HUES48 (cell line): ENCODE results near the gene CPED1.

Source experiments
- H3K27ac ChIP-seq: one replicate; pipeline ENCODE4 v1.7.0; 2013; ENCODE audit warnings: low read depth, low read length, inconsistent platforms
- H3K27me3 ChIP-seq: 2 replicates; pipeline ENCODE4 v1.6.1; 2013; ENCODE audit warnings: mild to moderate bottlenecking, low read length; ENCODE audit not compliant: control insufficient read depth, insufficient read depth
- H3K36me3 ChIP-seq: 2 replicates; pipeline ENCODE4 v1.6.1; 2013; ENCODE audit warnings: low read length; ENCODE audit not compliant: control insufficient read depth, insufficient read depth
- H3K4me1 ChIP-seq: 2 replicates; pipeline ENCODE4 v1.6.1; 2013; ENCODE audit warnings: mild to moderate bottlenecking, low read length; ENCODE audit not compliant: control insufficient read depth, insufficient read depth
- H3K4me3 ChIP-seq: 2 replicates; pipeline ENCODE4 v1.5.1; 2013; ENCODE audit warnings: mild to moderate bottlenecking, low read depth, low read length
- H3K9ac ChIP-seq: 2 replicates; pipeline ENCODE4 v1.6.1; 2013; ENCODE audit warnings: mild to moderate bottlenecking, low read depth, low read length, moderate library complexity
- H3K9me3 ChIP-seq: 2 replicates; pipeline ENCODE4 v1.6.1; 2013; ENCODE audit warnings: low read length; ENCODE audit not compliant: control insufficient read depth, insufficient read depth

CPED1 gene

DNA sequence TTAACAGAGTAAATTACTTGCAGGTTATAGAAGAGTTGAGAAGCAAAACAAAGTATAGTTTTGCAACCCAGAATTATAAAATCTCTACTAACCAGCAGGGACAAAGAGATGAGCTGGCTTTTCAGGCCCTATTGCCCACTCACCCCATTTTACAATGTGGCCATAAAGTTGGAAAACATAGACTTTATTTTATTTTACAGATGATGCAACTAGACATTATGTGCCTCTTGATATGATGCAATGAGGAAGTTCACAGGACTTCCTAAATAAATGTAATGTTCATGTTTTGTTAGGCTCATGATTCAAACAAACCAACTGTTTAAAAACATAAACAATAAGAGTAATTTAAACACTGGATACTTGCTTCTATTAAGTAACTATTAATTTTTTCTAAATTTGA lies 199.2 kb downstream of the CPED1 start:
- H3K4me1 ChIP-seq: no peaks in the 10 kb centered on the region
- no peak overlapping the region for H3K4me3 ChIP-seq
- no peak overlapping the region for H3K9ac ChIP-seq
- no peaks in the 10 kb centered on the region for H3K27me3 ChIP-seq
- no peaks in the 10 kb centered on the region for H3K9me3 ChIP-seq
- no peak overlapping the region for H3K27ac ChIP-seq
- H3K36me3 ChIP-seq: no peaks in the 10 kb centered on the region

DNA sequence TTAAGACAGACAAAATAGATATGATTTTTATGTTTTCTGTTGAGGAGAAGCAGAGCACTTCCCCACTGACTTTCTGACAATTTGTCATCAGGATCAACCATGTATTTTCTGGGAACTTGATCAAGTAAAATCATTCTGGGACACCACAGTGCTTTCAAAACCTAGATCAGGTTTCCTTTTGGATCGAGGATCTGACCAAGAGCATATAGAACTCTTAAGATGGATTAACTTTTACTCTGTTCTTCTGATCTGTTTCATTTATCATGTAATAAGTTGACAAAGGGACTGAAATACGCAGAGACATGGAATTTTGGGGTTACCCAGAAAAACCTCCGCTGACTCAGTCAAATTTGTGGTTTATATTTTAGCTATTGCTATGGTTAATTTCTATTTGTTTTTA lies 204.3 kb downstream of the CPED1 start:
- H3K27me3 ChIP-seq: no peaks in the 10 kb centered on the region
- no peak overlapping the region for H3K4me3 ChIP-seq
- no peak overlapping the region for H3K27ac ChIP-seq
- no peaks in the 10 kb centered on the region for H3K4me1 ChIP-seq
- H3K36me3 ChIP-seq: no peaks in the 10 kb centered on the region
- no peaks in the 10 kb centered on the region for H3K9me3 ChIP-seq
- no peak overlapping the region for H3K9ac ChIP-seq

DNA sequence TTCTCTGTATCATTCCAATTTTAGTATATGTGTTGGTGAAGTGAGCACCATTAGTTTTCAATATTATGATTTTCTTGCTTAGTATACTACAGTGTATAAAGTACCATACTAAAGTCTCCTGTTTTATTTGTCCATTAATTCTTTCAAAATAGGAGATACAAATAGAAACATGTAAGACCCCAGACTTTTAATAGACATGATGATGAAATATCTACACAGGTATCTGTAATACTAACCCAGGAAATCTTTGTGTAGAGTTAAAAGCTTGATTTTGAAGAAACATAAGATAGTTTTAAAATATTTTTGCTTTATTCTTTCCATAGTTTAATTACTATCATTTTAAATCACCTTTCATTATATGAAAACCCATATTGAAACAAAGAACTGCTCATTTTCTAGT lies 206.5 kb downstream of the CPED1 start:
- no peak overlapping the region for H3K9ac ChIP-seq
- no peaks in the 10 kb centered on the region for H3K4me1 ChIP-seq
- H3K27ac ChIP-seq: no peak overlapping the region
- no peaks in the 10 kb centered on the region for H3K27me3 ChIP-seq
- no peaks in the 10 kb centered on the region for H3K9me3 ChIP-seq
- H3K36me3 ChIP-seq: no peaks in the 10 kb centered on the region
- H3K4me3 ChIP-seq: no peak overlapping the region

DNA sequence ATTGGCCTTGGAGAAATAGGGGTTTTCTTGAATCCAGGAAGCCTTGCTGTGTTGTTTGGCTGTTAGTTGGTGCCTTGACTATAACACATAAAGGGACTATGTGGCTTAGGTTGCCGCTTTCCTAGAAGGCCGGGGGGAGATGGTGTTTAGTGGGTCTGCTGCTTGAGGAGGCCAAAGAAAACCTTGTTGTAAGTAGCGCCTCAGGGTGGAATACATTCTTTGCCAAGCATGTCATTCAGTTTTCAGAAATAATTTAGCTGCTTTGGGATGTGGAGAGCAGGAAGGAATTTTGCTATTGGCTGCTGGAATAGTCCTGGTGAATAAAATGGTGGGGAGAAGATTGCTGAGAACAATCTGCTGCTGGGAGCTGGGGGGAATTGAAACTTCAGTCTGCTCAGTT lies 207.4 kb downstream of the CPED1 start:
- no peaks in the 10 kb centered on the region for H3K4me1 ChIP-seq
- no peak overlapping the region for H3K27ac ChIP-seq
- no peaks in the 10 kb centered on the region for H3K27me3 ChIP-seq
- H3K9ac ChIP-seq: no peak overlapping the region
- H3K4me3 ChIP-seq: no peak overlapping the region
- H3K36me3 ChIP-seq: no peaks in the 10 kb centered on the region
- H3K9me3 ChIP-seq: no peaks in the 10 kb centered on the region

DNA sequence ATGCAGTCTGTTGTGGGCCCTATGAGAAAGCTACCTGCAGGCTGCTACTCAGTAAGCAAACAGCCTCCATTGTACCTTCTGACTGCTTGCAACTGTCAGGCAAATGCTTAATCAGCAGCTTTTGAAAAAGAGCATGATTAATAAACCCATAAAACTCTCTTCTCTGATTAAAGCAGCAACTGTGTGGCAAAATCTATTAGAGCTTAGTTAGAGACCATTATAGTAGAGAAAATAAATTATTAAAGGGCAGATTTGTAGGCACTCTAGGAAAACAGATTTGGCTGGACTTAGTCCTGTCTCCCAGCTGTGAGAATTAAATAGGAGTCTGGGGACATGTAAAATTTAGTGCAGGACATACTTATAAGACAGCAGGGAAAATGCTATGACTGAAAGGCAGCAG lies 207.8 kb downstream of the CPED1 start:
- Histone ChIP-seq H3K27ac (no peak overlapping the region), H3K4me3 (no peak overlapping the region), H3K36me3 (no peaks in the 10 kb centered on the region), H3K9ac (no peak overlapping the region), H3K4me1 (no peaks in the 10 kb centered on the region), H3K9me3 (no peaks in the 10 kb centered on the region), H3K27me3 (no peaks in the 10 kb centered on the region)

DNA sequence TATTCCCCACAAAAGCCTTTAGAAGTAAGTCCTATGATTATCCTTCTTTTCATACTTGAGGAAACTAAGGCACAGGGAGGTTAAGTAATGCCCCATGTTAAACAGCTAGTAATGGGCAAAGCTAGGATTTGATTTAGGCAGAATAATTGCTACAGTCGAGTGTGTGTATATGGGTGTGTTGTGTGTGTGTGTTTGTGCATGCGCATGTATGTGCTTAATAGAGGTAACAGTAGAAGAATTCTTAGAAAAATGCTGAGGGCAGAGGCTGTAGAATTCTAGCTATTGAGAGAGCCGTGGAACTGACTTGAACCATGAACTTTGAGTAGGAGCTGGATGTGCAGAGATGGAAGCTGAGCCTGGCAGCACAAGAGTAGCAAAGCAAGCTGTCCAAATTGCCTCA lies 208.9 kb downstream of the CPED1 start:
- H3K36me3 ChIP-seq: no peaks in the 10 kb centered on the region
- no peak overlapping the region for H3K27ac ChIP-seq
- H3K4me3 ChIP-seq: no peak overlapping the region
- no peaks in the 10 kb centered on the region for H3K9me3 ChIP-seq
- no peaks in the 10 kb centered on the region for H3K27me3 ChIP-seq
- H3K4me1 ChIP-seq: no peaks in the 10 kb centered on the region
- H3K9ac ChIP-seq: no peak overlapping the region

DNA sequence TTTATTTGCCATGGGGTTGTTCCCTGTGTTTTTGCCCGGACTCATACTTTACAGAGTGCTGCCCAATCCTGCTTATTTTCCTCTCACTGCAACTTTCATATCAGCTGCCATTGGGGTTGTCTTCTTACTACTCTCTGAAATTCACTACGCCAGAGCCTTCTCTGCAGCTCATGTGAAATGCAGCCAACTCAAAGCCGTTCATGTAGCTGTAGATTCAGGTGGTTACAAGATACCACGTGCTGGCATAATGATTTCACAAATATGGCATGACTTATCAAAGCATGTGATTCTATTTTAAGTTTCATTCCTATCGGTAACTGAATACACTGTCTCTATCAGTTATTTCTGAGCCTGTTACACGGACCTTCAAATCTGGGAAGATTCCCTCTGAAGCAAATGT lies 210.0 kb downstream of the CPED1 start:
- Histone ChIP-seq H3K9me3 (no peaks in the 10 kb centered on the region), H3K4me1 (no peaks in the 10 kb centered on the region), H3K27ac (no peak overlapping the region), H3K9ac (no peak overlapping the region), H3K36me3 (no peaks in the 10 kb centered on the region), H3K27me3 (no peaks in the 10 kb centered on the region), H3K4me3 (no peak overlapping the region)

DNA sequence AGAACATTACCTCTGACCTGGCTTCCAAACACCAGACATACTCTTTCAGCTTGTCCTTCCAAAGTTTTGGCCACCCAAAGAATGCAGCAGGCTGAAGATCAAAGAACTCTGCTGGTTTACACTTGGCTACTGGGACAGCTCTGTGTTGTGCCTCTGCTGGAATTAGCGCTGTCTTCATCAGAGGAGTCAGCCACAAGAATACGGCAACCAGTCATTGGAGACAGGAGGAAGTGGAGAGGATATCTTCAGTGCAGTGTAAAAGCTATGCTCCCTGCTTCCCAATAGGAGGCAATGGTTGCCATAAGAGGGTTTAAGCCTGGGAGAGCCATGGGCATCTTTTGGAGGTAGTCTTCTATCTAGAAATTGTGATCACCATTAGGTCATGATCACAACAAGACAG lies 213.6 kb downstream of the CPED1 start:
- Histone ChIP-seq H3K4me3 (no peak overlapping the region), H3K4me1 (peaks cover 10% of the 10 kb centered on the region; the same call in 1 of the 2 replicates), H3K27ac (no peak overlapping the region), H3K9ac (no peak overlapping the region), H3K36me3 (no peaks in the 10 kb centered on the region), H3K27me3 (no peaks in the 10 kb centered on the region), H3K9me3 (no peaks in the 10 kb centered on the region)

DNA sequence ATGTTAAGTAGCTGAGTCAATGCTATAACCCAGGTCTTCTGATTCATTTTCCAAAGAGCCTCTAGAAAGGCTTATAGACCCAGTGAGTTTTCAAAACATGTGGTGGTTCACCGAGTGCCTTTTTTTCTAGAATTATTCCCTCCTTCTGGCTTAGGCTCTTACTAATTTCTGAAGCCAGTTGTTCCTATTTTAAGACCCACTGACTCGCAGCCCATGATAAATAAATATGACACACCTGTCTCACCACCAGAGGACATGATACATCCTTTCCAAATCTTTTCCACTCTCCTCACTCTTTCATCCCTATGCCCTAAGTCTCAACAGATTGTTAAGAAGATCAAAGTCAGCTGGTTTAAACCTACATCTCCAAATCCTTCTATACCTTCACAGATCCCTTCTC lies 214.3 kb downstream of the CPED1 start:
- Histone ChIP-seq H3K4me3 (no peak overlapping the region), H3K36me3 (no peaks in the 10 kb centered on the region), H3K9ac (no peak overlapping the region), H3K4me1 (peaks cover 10% of the 10 kb centered on the region; the same call in 1 of the 2 replicates), H3K9me3 (no peaks in the 10 kb centered on the region), H3K27ac (no peak overlapping the region), H3K27me3 (no peaks in the 10 kb centered on the region)

DNA sequence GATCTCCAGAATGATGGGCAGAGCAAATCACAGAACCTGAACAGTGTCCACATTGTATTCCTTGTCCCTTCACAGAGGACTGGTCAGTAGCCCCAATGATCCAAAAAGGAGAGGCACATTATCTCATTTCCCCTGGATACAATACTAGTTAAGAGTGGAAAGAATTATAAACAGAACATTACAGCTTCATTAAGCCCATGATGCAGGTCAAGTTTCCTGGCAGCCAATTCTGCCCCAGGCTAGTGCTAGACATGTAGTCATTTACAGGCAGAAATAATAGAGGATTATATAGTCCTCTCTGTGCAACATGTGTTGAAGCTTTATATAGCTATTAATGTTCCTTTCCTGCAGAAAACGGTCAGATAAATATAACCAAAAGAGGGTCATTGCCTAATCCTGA lies 216.0 kb downstream of the CPED1 start:
- no peak overlapping the region for H3K9ac ChIP-seq
- no peaks in the 10 kb centered on the region for H3K9me3 ChIP-seq
- H3K36me3 ChIP-seq: no peaks in the 10 kb centered on the region
- H3K4me1 ChIP-seq: peaks cover 10% of the 10 kb centered on the region; the same call in 1 of the 2 replicates
- H3K27me3 ChIP-seq: no peaks in the 10 kb centered on the region
- H3K27ac ChIP-seq: no peak overlapping the region
- H3K4me3 ChIP-seq: no peak overlapping the region

DNA sequence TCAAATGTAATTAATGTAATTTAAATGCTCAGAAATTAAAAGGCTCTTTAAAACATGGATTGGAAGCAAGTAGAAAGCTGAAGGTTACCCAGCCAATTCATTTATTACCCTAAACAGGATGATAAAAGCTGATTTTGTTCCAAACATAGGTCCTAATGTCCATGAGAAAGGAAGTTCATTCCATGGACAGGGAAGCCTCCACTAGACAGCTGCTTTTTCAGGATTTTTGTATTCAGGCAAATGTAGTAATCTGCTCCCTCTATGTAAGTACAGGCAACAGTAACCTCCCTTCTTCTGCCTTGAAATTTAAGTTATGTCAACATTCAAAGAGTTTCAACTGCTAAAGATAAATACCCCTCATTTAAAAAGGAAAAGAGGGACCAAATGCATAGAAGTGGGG lies 217.3 kb downstream of the CPED1 start:
- H3K36me3 ChIP-seq: no peaks in the 10 kb centered on the region
- no peak overlapping the region for H3K9ac ChIP-seq
- H3K9me3 ChIP-seq: no peaks in the 10 kb centered on the region
- no peaks in the 10 kb centered on the region for H3K27me3 ChIP-seq
- H3K27ac ChIP-seq: no peak overlapping the region
- no peak overlapping the region for H3K4me3 ChIP-seq
- peaks cover 10% of the 10 kb centered on the region; the same call in 1 of the 2 replicates for H3K4me1 ChIP-seq

DNA sequence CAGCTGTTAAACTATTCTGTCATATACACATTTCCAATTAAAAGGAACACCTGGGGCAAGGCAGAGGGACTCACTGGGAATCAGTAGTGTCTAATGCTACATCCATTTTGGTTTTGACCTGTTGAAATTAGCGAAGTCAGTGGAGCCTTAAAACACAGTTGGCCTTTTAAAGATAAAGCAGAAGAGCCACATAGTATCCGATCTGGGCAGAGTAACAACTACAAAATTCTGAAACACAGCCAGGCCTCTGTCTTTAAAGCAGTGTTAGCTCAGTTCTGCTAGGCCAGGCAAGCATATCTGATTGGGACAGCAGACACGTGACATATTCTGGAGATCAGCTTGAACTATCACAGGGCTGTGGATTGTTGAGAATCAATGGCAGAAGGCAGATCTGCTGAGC lies 222.7 kb downstream of the CPED1 start:
- Histone ChIP-seq H3K9me3 (no peaks in the 10 kb centered on the region), H3K4me3 (no peak overlapping the region), H3K27me3 (no peaks in the 10 kb centered on the region), H3K9ac (no peak overlapping the region), H3K27ac (no peak overlapping the region), H3K36me3 (no peaks in the 10 kb centered on the region), H3K4me1 (peaks cover under 1% of the 10 kb centered on the region; the same call in 1 of the 2 replicates)
